Measurements from ENCODE around the gene EXOC3L4. TPM values are rescaled to one million over a fixed set of nuclear protein-coding genes. Genes with fewer than 3 reads are reported as not detected.

EXOC3L4 gene
- total RNA-seq, 1 donor from 2014 or later, result 6.3 TPM

GRCh38 chr14:103121846-103122584 is 27.5 kb downstream of the EXOC3L4 start:
- DNase-seq, result peak; percentile 89

GRCh38 chr14:103122585-103122946 is 28.0 kb downstream of the EXOC3L4 start:
- no peak for DNase-seq

GRCh38 chr14:103122947-103123633 is 28.6 kb downstream of the EXOC3L4 start, which contains the start of gene TNFAIP2:
Gene TNFAIP2 (plus strand): TSS chr14:103123461. CDS start chr14:103126458, 2,997 bp downstream.
- no peak for DNase-seq

GRCh38 chr14:103123634-103124500 is 29.3 kb downstream of the EXOC3L4 start:
- DNase-seq, result no peak

- DNase-seq, result no peak
Measured at GRCh38 chr14:103124501-103125001, 30.0 kb downstream of the EXOC3L4 start.

- DNase-seq, result no peak
Measured at GRCh38 chr14:103125098-103126070, 30.9 kb downstream of the EXOC3L4 start.

GRCh38 chr14:103126088-103126872 is 31.8 kb downstream of the EXOC3L4 start:
- no peak for DNase-seq

GRCh38 chr14:103126873-103127304 is 32.4 kb downstream of the EXOC3L4 start:
- DNase-seq, result peak; percentile 82

GRCh38 chr14:103127356-103127755 is 32.8 kb downstream of the EXOC3L4 start:
- no peak for DNase-seq

GRCh38 chr14:103127861-103128598 is 33.5 kb downstream of the EXOC3L4 start:
- no peak for DNase-seq

GRCh38 chr14:103128631-103129300 is 34.2 kb downstream of the EXOC3L4 start:
- no peak for DNase-seq

GRCh38 chr14:103129301-103130016 is 34.9 kb downstream of the EXOC3L4 start:
- DNase-seq, result no peak

- no peak for DNase-seq
Measured at GRCh38 chr14:103130017-103130764, 35.7 kb downstream of the EXOC3L4 start.

- peak; percentile 88 for DNase-seq
Measured at GRCh38 chr14:103130965-103131364, 36.4 kb downstream of the EXOC3L4 start.

- DNase-seq, result no peak
Measured at GRCh38 chr14:103131580-103131979, 37.1 kb downstream of the EXOC3L4 start.

GRCh38 chr14:103132381-103133209 is 38.1 kb downstream of the EXOC3L4 start:
- no peak for DNase-seq
